BJ (cell line): ENCODE data around the gene NAALADL2. TPM values are rescaled to one million over a fixed set of nuclear protein-coding genes. Genes with fewer than 3 reads are reported as not detected.
"Not testable (repeated sequence)": the region's sequence is repeated elsewhere in the genome, so short reads cannot be mapped to it uniquely, and the experiment has no call there.

ENCODE experiments used
- CTCF ChIA-PET: fragments of 350-600 bp; formaldehyde crosslinking; extraction: SDS; loops from one replicate; lab custom pipeline; 2021; ENCODE audit warnings: antibody characterized with exemption, inconsistent platforms; lab: Yijun Ruan, JAX
- POLR2A ChIA-PET: fragments of 300-600 bp; sonication (Branson Sonifier 250); formaldehyde crosslinking; extraction: SDS; loops from one replicate; lab custom pipeline; 2021; ENCODE audit warnings: antibody characterized with exemption; lab: Charles Lee
- DNase-seq: peaks from one replicate; pipeline ENCODE4 v3.0.0-alpha.2; 2011; ENCODE audit warnings: low read depth
- H3K27me3 ChIP-seq: 2 replicates; pipeline ENCODE4 v1.6.0; 2011; ENCODE audit warnings: low read length; ENCODE audit not compliant: control insufficient read depth, insufficient read depth
- H3K36me3 ChIP-seq: 2 replicates; pipeline ENCODE4 v1.5.1; 2011; ENCODE audit warnings: low read length; ENCODE audit not compliant: control insufficient read depth, insufficient read depth
- H3K4me3 ChIP-seq: 2 replicates; pipeline ENCODE4 v1.5.1; 2011; ENCODE audit warnings: low read depth, mild to moderate bottlenecking, control low read depth, low read length
- CTCF ChIP-seq: IDR thresholded peaks from 2 replicates; pipeline ENCODE4 v1.5.1; 2011; ENCODE audit warnings: low read depth, mild to moderate bottlenecking, control low read depth, inconsistent platforms, low read length, moderate library complexity; ENCODE audit not compliant: insufficient read depth
- polyA plus RNA-seq: library from polyadenylated mRNA; depleted of rRNA; stranded (reverse); fragments of >200 nt; gene quantifications from 2 replicates; pipeline ENCODE4 v1.2.3, GENCODE V29; 2011

The NAALADL2 gene
- polyA plus RNA-seq, 1 experiment, result 3.6 TPM

- CTCF ChIA-PET, result no interaction called here
- no peaks in the 10 kb centered on the region for H3K36me3 ChIP-seq
- no peak for DNase-seq
- no peaks in the 10 kb centered on the region for H3K27me3 ChIP-seq
- TF ChIP-seq CTCF, result no peak
- POLR2A ChIA-PET, result no interaction called here
- H3K4me3 ChIP-seq, result no peak overlapping the region
Observed at GRCh38 chr3:175778994-175779393, 919.9 kb downstream of the NAALADL2 start.

GRCh38 chr3:175787109-175787508 is 928.0 kb downstream of the NAALADL2 start:
- POLR2A ChIA-PET, CTCF ChIA-PET: not testable (repeated sequence)

GRCh38 chr3:175792245-175792644 is 933.1 kb downstream of the NAALADL2 start:
- Histone ChIP-seq H3K4me3 (no peak overlapping the region), H3K27me3 (no peaks in the 10 kb centered on the region), H3K36me3 (no peaks in the 10 kb centered on the region)
- no peak for DNase-seq
- no peak for TF ChIP-seq CTCF
- CTCF ChIA-PET, result no interaction called here
- POLR2A ChIA-PET, result no interaction called here

More at GRCh38 chr3:175787109-175787508, 928.0 kb downstream of the NAALADL2 start:
- H3K4me3 ChIP-seq, DNase-seq, H3K36me3 ChIP-seq, H3K27me3 ChIP-seq: not testable (repeated sequence)

GRCh38 chr3:175798326-175798725 is 939.2 kb downstream of the NAALADL2 start:
- H3K36me3 ChIP-seq, result no peaks in the 10 kb centered on the region
- ChIA-PET POLR2A (no interaction called here), CTCF (no interaction called here)
- no peak for DNase-seq
- no peaks in the 10 kb centered on the region for H3K27me3 ChIP-seq
- TF ChIP-seq CTCF, result no peak
- no peak overlapping the region for H3K4me3 ChIP-seq

- ChIA-PET CTCF (no interaction called here), POLR2A (no interaction called here)
Observed at GRCh38 chr3:175805825-175806224, 946.7 kb downstream of the NAALADL2 start.

More at GRCh38 chr3:175805825-175806224, 946.7 kb downstream of the NAALADL2 start:
- Histone ChIP-seq H3K27me3 (no peaks in the 10 kb centered on the region), H3K36me3 (no peaks in the 10 kb centered on the region), H3K4me3 (no peak overlapping the region)
- no peak for DNase-seq
- TF ChIP-seq CTCF, result no peak
